Trophoblast cell (in vitro differentiated cells and primary cell): Measurements from ENCODE around the gene AJAP1.

ENCODE experiments used
- DNase-seq, 2 donors: peaks; one replicate each; pipeline ENCODE4 v3.0.0-alpha.2; 2016
- H2AFZ ChIP-seq: 2 replicates; pipeline ENCODE4 v1.6.1; 2013; ENCODE audit warnings: low read length, moderate library complexity, mild to moderate bottlenecking; ENCODE audit not compliant: insufficient read depth, poor library complexity
- H2AK5ac ChIP-seq: 2 replicates; pipeline ENCODE4 v1.6.1; 2013; ENCODE audit warnings: mild to moderate bottlenecking, low read length
- H2BK120ac ChIP-seq: 2 replicates; pipeline ENCODE4 v1.6.1; 2013; ENCODE audit warnings: low read length, mild to moderate bottlenecking, moderate library complexity; ENCODE audit not compliant: insufficient read depth, poor library complexity
- H2BK12ac ChIP-seq: 2 replicates; pipeline ENCODE4 v1.6.1; 2013; ENCODE audit warnings: mild to moderate bottlenecking, low read length, moderate library complexity
- H2BK5ac ChIP-seq: 2 replicates; pipeline ENCODE4 v1.6.1; 2013; ENCODE audit warnings: low read length, low read depth, moderate library complexity, mild to moderate bottlenecking; ENCODE audit not compliant: poor library complexity
- H3K14ac ChIP-seq: 2 replicates; pipeline ENCODE4 v1.6.1; 2013; ENCODE audit warnings: mild to moderate bottlenecking, low read length
- H3K18ac ChIP-seq: 2 replicates; pipeline ENCODE4 v1.6.1; 2013; ENCODE audit warnings: mild to moderate bottlenecking, low read length
- H3K23ac ChIP-seq: 2 replicates; pipeline ENCODE4 v1.6.1; 2013; ENCODE audit warnings: low read length
- H3K27ac ChIP-seq: 2 replicates; pipeline ENCODE4 v1.5.1; 2013; ENCODE audit warnings: low read depth, mild to moderate bottlenecking, inconsistent platforms, low read length, moderate library complexity
- H3K27me3 ChIP-seq: 2 replicates; pipeline ENCODE4 v1.6.1; 2013; ENCODE audit warnings: inconsistent platforms, mild to moderate bottlenecking, low read length, moderate library complexity; ENCODE audit not compliant: insufficient read depth
- H3K36me3 ChIP-seq, 2 experiments: 1 replicate in 1 of 2; 2 replicates in 1 of 2; pipeline ENCODE4 v1.6.1; 2013; ENCODE audit warnings: low read length in 2 of 2, mild to moderate bottlenecking in 2 of 2, moderate library complexity in 1 of 2; ENCODE audit not compliant: insufficient read depth in 2 of 2, control insufficient read depth in 1 of 2
- H3K4ac ChIP-seq: 2 replicates; pipeline ENCODE4 v1.6.1; 2013; ENCODE audit warnings: low read depth, mild to moderate bottlenecking, low read length, moderate library complexity
- H3K4me1 ChIP-seq, 2 experiments: 1 replicate in 1 of 2; 2 replicates in 1 of 2; pipeline ENCODE4 v1.6.1; 2013; ENCODE audit warnings: low read length in 2 of 2, mild to moderate bottlenecking in 2 of 2, moderate library complexity in 1 of 2; ENCODE audit not compliant: insufficient read depth in 2 of 2, control insufficient read depth in 1 of 2
- H3K4me2 ChIP-seq: 2 replicates; pipeline ENCODE4 v1.6.1; 2013; ENCODE audit warnings: inconsistent platforms, mild to moderate bottlenecking, low read length, moderate library complexity
- H3K4me3 ChIP-seq: 2 replicates; pipeline ENCODE4 v1.5.1; 2013; ENCODE audit warnings: mild to moderate bottlenecking, low read depth, low read length, inconsistent platforms
- H3K79me1 ChIP-seq: one replicate; pipeline ENCODE4 v1.6.1; 2013; ENCODE audit warnings: low read length
- H3K79me2 ChIP-seq: 2 replicates; pipeline ENCODE4 v1.6.1; 2013; ENCODE audit warnings: low read length, mild to moderate bottlenecking; ENCODE audit not compliant: control insufficient read depth, insufficient read depth, poor library complexity
- H3K9ac ChIP-seq: 2 replicates; pipeline ENCODE4 v1.6.1; 2013; ENCODE audit warnings: mild to moderate bottlenecking, low read length
- H3K9me3 ChIP-seq: 2 replicates; pipeline ENCODE4 v1.6.1; 2013; ENCODE audit warnings: low read depth, mild to moderate bottlenecking, control low read depth, inconsistent platforms, low read length; ENCODE audit not compliant: insufficient read depth
- H4K12ac ChIP-seq: 2 replicates; pipeline ENCODE4 v1.6.1; 2013; ENCODE audit warnings: low read depth, mild to moderate bottlenecking, low read length, moderate library complexity
- H4K8ac ChIP-seq: 2 replicates; pipeline ENCODE4 v1.6.1; 2013; ENCODE audit warnings: low read depth, mild to moderate bottlenecking, low read length, moderate library complexity
- H4K91ac ChIP-seq: one replicate; pipeline ENCODE4 v1.6.1; 2013; ENCODE audit warnings: low read depth, mild to moderate bottlenecking, low read length, moderate library complexity
- WGBS: extraction: QIAGEN DNeasy Blood & Tissue Kit; methylation state at CpG from one replicate; pipeline ENCODE4 v1.1.7; 2013; ENCODE audit warnings: missing lambda C conversion rate; ENCODE audit not compliant: insufficient read length, insufficient coverage; ENCODE audit errors: extremely low coverage; 5-methylcytosine and 5-hydroxymethylcytosine counted together

Gene AJAP1

GRCh38 chr1:4708840-4709507 is 54.6 kb downstream of the AJAP1 start:
- no peak for DNase-seq
- H2BK5ac ChIP-seq = no peak overlapping the region
- H3K4me1 ChIP-seq = peaks cover 3 to 8% of the 10 kb centered on the region in 2 experiments
- no peaks in the 10 kb centered on the region for H3K36me3 ChIP-seq
- no peak overlapping the region for H4K8ac ChIP-seq
- H3K27ac ChIP-seq = no peak overlapping the region
- H3K4ac ChIP-seq = no peak overlapping the region
- no peaks in the 10 kb centered on the region for H3K79me1 ChIP-seq
- H3K14ac ChIP-seq = no peak overlapping the region
- H4K12ac ChIP-seq = no peak overlapping the region
- H3K79me2 ChIP-seq = no peaks in the 10 kb centered on the region
- no peak overlapping the region for H4K91ac ChIP-seq
- no peaks in the 10 kb centered on the region for H3K9me3 ChIP-seq
- no peak overlapping the region for H3K4me2 ChIP-seq
- no CpG with 5 or more reads among the region's 5 CpGs for WGBS
- no peak overlapping the region for H3K18ac ChIP-seq
- H2BK12ac ChIP-seq = no peak overlapping the region
- H3K4me3 ChIP-seq = no peak overlapping the region
- no peak overlapping the region for H2BK120ac ChIP-seq
- no peaks in the 10 kb centered on the region for H3K27me3 ChIP-seq
- H2AK5ac ChIP-seq = no peak overlapping the region
- no peak overlapping the region for H3K23ac ChIP-seq
- H2AFZ ChIP-seq = no peak overlapping the region
- no peak overlapping the region for H3K9ac ChIP-seq

DNA sequence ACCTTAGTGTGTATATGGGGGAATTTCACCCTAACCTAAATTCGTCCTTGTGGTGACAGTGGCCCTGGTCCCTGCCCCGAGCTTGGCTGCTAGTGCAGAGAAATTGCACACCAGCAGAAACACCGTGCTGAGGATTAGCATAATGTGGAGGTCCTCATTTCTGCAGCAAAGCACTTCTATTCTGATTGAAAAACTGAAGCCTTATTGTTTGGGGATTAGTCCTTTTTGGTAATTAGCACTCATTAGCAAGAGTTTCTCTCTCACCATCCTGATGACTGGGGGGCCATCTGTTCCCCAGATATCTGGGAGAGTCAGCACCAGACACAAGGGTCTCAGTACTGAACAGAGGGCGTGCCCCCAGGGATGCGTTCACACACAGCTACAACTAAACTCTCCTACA is 55.2 kb downstream of the AJAP1 start:
- no peak overlapping the region for H2BK12ac ChIP-seq
- DNase-seq = no peak
- H2BK120ac ChIP-seq = no peak overlapping the region
- H3K9ac ChIP-seq = no peak overlapping the region
- H3K9me3 ChIP-seq = no peaks in the 10 kb centered on the region
- H3K36me3 ChIP-seq = no peaks in the 10 kb centered on the region
- H3K4me2 ChIP-seq = no peak overlapping the region
- no peaks in the 10 kb centered on the region for H3K79me1 ChIP-seq
- no peaks in the 10 kb centered on the region for H3K79me2 ChIP-seq
- no peak overlapping the region for H2AFZ ChIP-seq
- H3K4ac ChIP-seq = no peak overlapping the region
- no peak overlapping the region for H4K91ac ChIP-seq
- H3K27ac ChIP-seq = no peak overlapping the region
- no peak overlapping the region for H3K18ac ChIP-seq
- H3K27me3 ChIP-seq = no peaks in the 10 kb centered on the region
- WGBS = no CpG with 5 or more reads among the region's 5 CpGs
- no peak overlapping the region for H4K12ac ChIP-seq
- H3K4me1 ChIP-seq = peaks cover 3 to 8% of the 10 kb centered on the region in 2 experiments
- H2AK5ac ChIP-seq = no peak overlapping the region
- H3K14ac ChIP-seq = no peak overlapping the region
- H2BK5ac ChIP-seq = no peak overlapping the region
- no peak overlapping the region for H3K4me3 ChIP-seq
- no peak overlapping the region for H4K8ac ChIP-seq
- H3K23ac ChIP-seq = no peak overlapping the region

GRCh38 chr1:4710592-4711415 is 56.4 kb downstream of the AJAP1 start:
- Histone ChIP-seq H4K91ac (no peak overlapping the region), H2AFZ (no peak overlapping the region), H3K27ac (no peak overlapping the region), H2BK5ac (no peak overlapping the region), H3K18ac (no peak overlapping the region), H2BK12ac (no peak overlapping the region), H3K4me3 (no peak overlapping the region), H2AK5ac (no peak overlapping the region), H3K36me3 (no peaks in the 10 kb centered on the region), H3K79me2 (no peaks in the 10 kb centered on the region), H3K4me1 (peaks cover 3 to 8% of the 10 kb centered on the region in 2 experiments), H3K79me1 (no peaks in the 10 kb centered on the region), H3K23ac (no peak overlapping the region), H4K8ac (no peak overlapping the region), H3K4me2 (peak overlapping the region; percentile 48), H4K12ac (no peak overlapping the region), H3K14ac (no peak overlapping the region), H3K9me3 (peaks cover 3% of the 10 kb centered on the region), H2BK120ac (no peak overlapping the region), H3K4ac (no peak overlapping the region), H3K9ac (no peak overlapping the region), H3K27me3 (no peaks in the 10 kb centered on the region)
- WGBS = no CpG with 5 or more reads among the region's 39 CpGs
- DNase-seq = no peak

- Histone ChIP-seq H2AK5ac (no peak overlapping the region), H3K36me3 (no peaks in the 10 kb centered on the region), H3K79me1 (no peaks in the 10 kb centered on the region), H3K9ac (no peak overlapping the region), H3K18ac (no peak overlapping the region), H3K27me3 (no peaks in the 10 kb centered on the region), H3K27ac (no peak overlapping the region), H3K23ac (no peak overlapping the region), H4K8ac (no peak overlapping the region), H4K12ac (no peak overlapping the region), H3K4ac (no peak overlapping the region), H3K14ac (no peak overlapping the region), H4K91ac (no peak overlapping the region), H3K4me1 (peaks cover 3 to 8% of the 10 kb centered on the region in 2 experiments), H2BK120ac (no peak overlapping the region), H3K79me2 (no peaks in the 10 kb centered on the region), H3K4me2 (peak overlapping the region; percentile 48), H2AFZ (no peak overlapping the region), H2BK12ac (no peak overlapping the region), H2BK5ac (no peak overlapping the region), H3K4me3 (no peak overlapping the region), H3K9me3 (peaks cover 3% of the 10 kb centered on the region)
- DNase-seq = no peak
- no CpG with 5 or more reads among the region's 66 CpGs for WGBS
Observed at GRCh38 chr1:4711416-4712275, 57.2 kb downstream of the AJAP1 start.
